HG03457 (cell line): ENCODE data around the gene KRTAP4-4.
"Not testable (repeated sequence)": the region's sequence is repeated elsewhere in the genome, so short reads cannot be mapped to it uniquely, and the experiment has no call there.

Source experiments
- ATAC-seq: cut with Tn5 transposase; IDR thresholded peaks from one replicate; pipeline ENCODE4 v1.9.1; 2021; ENCODE audit warnings: moderate number of reproducible peaks; ENCODE audit not compliant: unreplicated experiment

Gene KRTAP4-4

DNA sequence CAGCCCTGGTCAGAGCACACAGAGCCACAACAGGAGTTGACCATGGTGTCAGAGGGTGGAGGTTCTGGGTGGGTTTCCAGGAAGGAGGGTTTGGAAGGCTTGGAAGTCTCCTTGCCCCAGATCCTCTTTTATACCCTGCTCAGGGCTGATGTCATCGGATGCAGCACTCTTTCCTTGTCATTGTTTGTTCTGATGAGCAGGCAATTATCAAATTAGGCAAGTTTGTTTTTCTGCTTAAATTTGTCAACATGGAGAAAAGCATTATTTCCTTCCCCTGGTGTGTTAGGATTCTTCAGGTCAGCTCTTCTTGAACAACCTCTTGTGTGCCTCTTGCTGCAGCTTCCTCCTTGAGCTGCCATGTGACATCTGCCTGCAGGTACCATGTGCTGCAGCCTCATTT, at the start of gene KRTAP4-4:
Gene KRTAP4-4, minus strand, starts transcription at position 101 of the 400 bp plus-strand sequence. Its CDS starts 57 bp downstream, at position 44.
- ATAC-seq, result no peak

DNA sequence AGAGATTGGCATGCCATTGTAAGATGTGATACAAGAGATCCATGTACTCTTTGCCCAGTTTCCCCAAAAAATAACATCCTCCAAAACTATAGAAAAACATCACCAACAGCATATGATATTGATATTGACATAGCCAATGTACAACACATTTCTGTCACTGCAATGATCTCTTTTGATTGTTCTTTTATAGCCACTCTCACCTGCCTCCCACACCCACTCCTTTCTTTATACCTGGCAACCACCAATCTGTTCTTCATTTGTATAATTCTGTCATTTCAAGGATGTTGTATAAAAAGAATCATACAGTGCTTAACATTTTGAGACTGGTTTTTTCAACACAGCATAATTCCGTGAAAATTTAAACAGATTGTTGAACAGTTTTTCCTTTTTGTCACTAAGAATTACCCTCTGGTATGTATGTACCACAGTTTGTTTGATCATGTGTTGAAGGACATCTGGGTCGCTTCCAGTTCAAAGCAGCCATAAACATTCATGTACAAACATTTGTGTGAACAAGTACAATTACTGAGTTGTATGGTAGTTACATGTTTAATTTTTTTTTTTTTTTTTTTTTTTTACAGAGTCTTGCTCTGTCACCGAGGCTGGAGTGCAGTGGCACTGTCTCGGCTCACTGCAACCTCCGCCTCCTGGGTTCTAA, 39.0 kb upstream of the KRTAP4-4 start:
- ATAC-seq, result no peak

DNA sequence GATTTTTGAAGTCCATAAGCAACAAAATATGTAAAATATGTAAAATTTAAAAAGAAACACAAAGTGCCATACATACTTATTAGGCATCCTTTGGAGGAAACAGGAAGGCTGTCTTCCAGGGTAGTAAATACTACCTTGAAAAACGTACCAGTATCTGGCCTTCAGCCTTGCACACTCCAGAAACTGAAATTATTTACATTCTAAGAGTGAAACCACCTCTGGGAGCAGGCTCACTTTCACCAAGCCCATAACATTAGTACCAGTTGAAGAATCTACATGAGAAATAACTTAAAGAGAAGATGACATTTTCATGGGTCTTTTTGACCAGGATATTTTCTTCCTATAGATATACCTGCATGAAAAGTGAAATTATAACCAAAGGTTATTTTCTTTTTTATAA, 35.5 kb upstream of the KRTAP4-4 start:
- ATAC-seq, result no peak

DNA sequence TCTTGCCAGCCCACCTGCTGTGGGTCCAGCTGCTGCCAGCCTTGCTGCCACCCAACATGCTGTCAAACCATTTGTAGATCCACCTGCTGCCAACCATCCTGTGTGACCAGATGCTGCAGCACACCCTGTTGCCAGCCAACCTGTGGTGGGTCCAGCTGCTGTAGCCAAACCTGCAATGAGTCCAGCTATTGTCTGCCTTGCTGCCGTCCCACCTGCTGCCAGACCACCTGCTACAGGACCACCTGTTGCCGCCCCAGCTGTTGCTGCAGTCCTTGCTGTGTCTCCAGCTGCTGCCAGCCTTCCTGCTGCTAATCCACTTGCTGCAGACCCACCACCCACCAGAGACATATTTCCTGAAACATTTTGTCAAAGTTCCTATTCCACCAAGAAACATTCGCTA, 29.8 kb upstream of the KRTAP4-4 start:
- no peak for ATAC-seq

DNA sequence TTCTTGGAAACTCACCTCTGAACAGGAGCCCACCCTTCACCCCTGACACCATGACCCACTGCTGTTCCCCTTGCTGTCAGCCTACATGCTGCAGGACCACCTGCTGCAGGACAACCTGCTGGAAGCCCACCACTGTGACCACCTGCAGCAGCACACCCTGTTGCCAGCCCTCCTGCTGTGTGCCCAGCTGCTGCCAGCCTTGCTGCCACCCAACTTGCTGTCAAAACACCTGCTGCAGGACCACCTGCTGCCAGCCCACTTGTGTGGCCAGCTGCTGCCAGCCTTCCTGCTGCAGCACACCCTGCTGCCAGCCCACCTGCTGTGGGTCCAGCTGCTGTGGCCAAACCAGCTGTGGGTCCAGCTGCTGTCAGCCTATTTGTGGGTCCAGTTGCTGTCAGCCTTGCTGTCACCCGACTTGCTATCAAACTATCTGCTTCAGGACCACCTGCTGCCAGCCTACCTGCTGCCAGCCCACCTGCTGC, 29.3 kb upstream of the KRTAP4-4 start, which contains the start of gene KRTAP9-1:
Gene KRTAP9-1, plus strand, starts transcription at position 51 of the 482 bp plus-strand sequence. Its CDS starts 0 bp downstream, at position 51.
- not testable (repeated sequence) for ATAC-seq

DNA sequence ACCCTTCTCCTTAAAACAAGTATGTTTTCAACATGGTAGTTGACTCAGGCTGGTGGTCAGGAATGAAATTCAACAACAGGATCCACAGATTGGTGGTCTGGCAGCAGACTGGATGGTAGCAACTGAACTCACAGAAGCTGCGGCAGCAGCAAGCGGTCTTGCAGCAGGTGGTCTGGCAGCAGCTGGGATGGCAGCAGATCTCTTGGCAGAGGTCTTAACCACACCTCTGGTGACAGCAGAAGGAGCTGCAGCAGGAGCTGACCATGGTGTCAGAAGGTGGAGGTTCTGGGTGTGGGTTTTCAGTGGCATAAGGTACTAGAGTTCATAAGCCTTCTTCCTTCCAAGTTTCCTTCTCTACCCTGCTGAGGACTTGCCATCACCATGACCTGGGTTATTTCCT, 26.3 kb upstream of the KRTAP4-4 start:
- no peak for ATAC-seq

DNA sequence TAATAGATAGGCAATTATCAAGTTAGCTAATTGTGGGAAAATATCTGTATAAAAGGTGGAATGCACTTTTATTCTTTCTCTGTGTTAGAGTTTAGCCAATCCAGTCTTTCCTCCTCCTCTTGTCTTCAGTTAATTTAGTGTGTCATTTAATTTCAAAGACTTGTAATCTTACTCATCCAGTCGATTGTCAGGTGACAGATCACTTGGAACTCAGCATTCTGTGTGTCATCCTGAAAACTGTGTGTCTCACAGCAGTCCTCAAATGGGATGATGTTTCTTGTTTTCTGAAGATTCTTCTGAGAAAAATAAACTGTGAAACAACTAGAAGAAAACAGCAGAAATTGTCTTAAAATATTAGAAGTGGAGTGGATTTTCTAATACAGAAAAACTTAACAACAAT, 24.5 kb upstream of the KRTAP4-4 start:
- no peak for ATAC-seq

DNA sequence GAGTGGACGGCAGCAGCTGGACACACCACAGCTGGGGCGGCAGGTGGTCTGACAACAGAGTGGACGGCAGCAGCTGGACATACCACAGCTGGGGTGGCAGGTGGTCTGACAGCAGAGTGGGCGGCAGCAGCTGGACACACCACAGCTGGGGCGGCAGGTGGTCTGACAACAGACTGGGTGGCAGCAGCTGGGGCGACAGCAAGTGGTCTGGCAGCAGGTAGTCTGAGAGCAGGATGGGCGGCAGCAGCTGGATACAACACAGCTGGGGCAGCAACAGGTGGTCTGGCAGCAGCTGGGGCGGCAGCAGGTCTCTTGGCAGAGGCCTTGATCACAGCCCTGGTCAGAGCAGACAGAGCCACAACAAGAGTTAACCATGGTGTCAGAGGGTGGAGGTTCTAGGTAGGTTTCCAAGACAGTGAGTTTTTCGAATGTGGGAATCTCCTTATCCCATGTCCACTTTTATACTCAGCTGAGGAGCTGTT, 24.0 kb upstream of the KRTAP4-4 start, which contains the start of gene KRTAP4-1:
Gene KRTAP4-1, minus strand, starts transcription at position 432 of the 482 bp plus-strand sequence. Its CDS starts 57 bp downstream, at position 375.
- ATAC-seq, result no peak

DNA sequence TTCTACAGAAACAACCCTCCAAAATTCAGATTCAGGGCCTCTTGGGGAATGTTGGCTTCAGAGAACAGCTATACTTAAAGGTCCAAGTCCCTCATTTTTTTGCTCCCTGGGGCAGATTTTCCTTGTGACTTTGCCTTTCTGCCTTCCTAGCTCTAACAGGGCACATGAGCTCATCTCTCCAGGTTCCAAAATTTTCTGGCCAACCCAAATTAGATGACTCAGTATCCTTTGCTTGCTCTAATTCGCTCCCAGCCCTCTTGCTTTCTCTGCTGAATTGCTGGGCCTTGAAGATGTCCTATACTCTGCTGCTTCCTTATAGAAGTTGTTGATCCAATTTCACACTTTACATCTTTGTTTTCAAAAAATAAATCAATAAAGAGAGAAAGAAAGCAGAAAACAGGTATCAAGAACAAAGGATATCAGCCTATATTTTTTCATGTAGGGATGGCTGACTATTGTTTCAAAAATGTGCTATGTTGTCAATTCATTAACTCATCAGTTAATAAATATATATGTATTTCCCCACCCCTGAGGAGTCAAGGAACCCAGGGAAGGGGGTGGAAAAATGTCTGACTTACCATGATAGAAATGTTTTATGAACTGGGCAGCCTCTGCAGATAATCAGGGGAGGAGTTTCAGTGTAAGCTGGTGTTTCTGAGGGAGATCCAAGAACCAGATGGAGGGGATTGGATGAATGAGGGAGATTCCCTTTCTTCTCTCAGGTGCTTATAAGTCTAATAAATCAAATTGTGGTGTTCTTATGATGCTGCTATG, 18.5 kb upstream of the KRTAP4-4 start:
- no peak for ATAC-seq

DNA sequence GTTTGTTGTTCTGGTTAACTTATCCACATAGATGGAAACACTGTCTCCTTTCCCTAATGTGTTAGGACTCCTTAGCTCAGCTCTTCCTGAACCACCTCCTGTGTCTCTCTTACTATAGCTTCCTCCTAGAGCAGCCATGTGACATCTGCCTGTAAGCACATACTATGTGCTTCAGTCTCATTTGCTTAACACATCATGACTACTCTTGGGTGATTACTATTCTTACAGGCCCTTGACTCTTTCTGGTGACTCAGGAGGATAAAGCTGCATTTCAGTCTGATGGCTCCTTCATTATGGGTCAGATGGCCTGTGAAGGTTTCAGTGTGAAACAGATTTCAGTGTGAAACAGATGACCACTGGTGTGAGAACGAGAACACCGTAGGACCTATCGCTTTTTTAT, 17.8 kb upstream of the KRTAP4-4 start:
- ATAC-seq, result no peak

DNA sequence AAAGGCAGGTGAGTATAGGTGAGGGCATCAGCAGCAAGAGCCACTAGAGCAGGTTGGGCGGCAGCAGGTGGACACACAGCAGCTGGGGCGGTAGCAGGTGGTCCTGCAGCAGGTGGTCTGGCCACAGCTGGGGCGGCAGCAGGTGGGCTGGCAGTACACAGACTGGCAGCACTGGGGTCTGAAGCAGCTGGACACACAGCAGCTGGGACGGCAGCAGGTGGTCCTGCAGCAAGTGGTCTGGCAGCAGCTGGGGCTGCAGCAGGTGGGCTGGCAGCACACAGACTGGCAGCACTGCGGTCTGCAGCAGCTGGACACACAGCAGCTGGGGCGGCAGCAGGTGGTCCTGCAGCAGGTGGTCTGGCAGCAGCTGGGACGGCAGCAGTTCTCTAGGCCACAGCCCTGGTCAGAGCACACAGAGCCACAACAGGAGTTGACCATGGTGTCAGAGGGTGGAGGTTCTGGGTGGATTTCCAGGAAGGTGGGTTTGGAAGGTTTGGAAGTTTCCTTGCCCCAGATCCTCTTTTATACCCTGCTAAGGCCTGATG, 17.3 kb upstream of the KRTAP4-4 start, which contains the start of gene KRTAP4-2:
Gene KRTAP4-2, minus strand, starts transcription at position 495 of the 545 bp plus-strand sequence. Its CDS starts 57 bp downstream, at position 438.
- ATAC-seq, result no peak

DNA sequence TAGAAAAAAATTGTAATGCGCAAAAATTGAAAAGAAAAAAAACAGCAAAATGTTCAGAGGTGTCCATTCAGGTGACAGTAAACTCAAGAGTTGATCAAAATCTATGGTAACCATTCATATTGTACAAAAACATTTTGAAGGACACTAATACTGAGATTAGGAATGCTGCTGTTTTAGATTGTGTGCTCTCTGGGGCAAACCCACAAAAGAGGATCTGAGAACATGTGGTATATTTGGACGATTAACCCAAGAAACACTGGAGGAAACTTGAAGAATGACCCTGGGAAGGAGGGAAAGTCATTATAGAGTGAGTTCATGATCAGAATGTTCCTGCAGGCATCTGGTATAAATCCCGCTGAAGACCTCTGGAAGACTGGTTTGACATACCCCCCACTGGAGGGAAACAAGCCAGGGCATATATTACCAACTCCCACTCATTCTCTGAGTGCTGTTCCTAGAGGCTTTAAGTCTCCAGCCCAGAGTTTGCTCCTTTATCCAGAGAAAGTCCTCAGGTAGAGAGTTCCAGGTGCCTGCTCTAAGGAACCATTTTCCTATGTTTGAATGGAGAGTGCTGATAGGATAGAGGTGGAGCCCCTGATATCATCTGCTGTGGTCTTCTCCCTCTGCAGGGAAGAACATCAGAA, 16.3 kb upstream of the KRTAP4-4 start:
- no peak for ATAC-seq

DNA sequence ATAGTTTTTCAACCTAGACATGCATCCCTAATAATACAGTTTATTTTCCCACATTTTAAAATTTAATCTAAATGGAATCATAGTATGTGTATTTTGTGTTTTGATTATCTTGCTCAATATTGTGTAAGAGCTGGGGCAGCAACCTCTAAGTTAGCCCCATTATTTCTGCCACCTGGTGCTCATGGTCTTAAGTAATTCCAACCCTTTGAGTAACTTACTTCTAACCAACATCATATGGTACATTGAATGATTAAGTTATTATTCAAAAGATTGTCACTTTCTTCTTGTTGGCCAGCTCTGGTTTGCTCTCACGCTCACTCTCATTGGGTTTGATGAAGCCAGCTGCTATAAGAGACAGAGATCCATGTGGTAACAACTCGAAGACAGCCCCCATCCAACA, 11.3 kb upstream of the KRTAP4-4 start:
- no peak for ATAC-seq

DNA sequence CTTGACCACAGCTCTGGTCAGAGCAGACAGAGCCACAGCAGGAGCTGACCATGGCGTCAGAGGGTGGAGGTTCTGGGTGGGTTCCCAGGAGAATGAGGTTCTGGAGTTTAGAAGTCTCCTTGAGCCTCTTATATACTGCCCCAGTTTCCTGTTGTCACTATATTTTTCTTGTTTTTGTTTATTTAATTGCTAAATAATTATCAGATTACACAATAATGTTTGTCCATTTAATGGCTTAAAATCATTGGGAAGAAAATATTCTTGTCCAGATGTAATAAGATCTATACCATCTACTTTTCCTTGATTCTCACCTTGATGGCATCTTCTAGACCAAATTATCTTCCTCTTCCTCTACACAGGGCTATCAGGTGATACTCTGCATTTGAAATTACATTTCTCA, 7.6 kb upstream of the KRTAP4-4 start, which contains the start of gene KRTAP4-3:
Gene KRTAP4-3, minus strand, starts transcription at position 101 of the 400 bp plus-strand sequence. Its CDS starts 49 bp downstream, at position 52.
- ATAC-seq, result no peak

DNA sequence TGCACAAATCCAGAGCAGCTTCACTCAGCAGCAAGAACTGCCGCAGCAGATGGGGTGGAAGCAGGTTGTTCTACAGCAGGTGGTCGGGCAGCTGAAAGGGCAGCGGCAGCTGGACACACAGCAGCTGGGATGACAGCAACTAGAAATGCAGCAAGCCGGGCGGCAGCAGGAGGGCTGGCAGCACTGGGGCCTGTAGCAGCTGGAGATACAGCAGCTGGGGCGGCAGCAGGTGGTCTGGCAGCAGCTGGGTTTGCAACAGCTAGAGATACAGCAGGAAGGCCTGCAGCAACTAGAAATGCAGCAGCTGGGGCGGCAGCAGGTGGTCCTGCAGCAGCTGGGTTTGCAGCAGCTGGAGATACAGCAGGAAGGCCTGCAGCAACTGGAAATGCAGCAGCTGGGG, 7.0 kb upstream of the KRTAP4-4 start:
- no peak for ATAC-seq

DNA sequence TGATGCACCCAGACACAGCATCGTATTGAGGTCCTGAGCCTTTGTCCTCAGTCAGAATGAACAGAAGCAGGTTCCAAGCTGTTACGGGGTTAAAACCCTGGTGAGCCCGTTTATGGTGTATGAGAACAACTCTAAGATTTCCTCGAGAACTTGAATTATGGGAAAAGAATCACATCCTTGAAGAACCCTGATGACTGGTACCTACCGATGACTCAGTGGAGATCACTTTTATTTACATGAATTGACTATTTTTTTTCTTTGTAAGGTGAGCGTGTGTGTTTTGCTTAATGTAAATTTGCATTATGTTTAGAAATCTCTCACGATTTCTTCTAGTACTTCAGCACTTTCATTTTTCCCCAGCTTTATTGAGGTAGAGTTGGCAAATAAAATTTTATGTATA, 3.3 kb upstream of the KRTAP4-4 start:
- ATAC-seq, result no peak

DNA sequence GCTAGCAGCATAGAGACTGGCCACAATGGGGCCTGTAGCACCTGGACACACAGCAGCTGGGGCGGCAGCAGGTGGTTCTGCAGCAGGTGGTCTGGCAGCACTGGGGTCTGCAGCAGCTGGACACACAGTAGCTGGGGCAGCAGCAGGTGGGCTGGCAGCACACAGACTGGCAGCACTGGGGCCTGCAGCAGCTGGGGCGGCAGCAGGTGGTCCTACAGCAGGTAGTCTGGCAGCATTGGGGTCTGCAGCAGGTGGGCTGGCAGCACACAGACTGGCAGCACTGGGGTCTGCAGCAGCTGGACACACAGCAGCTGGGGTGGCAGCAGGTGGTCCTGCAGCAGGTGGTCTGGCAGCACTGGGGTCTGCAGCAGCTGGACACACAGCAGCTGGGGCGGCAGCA, 358 bp downstream of the KRTAP4-4 start:
- not testable (repeated sequence) for ATAC-seq

DNA sequence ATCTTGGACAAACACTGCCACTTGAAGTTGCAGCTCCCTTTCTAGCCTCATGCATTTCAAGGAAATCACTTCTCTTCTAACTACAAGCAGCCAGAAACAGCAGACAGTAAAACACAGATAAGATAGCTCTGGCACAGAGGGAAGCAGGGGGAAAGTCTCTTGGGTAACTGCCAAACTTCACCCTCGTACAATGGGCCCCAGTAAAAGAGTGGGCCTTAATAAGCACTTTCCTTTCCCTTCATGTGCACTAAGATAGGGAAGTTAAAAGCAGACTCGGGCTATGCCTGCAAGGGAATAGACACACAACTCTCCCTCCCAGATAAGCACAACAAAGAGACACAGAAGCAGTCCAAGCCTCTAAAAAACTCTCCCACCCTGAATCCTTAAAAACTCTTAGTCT, 6.7 kb downstream of the KRTAP4-4 start:
- ATAC-seq, result no peak

DNA sequence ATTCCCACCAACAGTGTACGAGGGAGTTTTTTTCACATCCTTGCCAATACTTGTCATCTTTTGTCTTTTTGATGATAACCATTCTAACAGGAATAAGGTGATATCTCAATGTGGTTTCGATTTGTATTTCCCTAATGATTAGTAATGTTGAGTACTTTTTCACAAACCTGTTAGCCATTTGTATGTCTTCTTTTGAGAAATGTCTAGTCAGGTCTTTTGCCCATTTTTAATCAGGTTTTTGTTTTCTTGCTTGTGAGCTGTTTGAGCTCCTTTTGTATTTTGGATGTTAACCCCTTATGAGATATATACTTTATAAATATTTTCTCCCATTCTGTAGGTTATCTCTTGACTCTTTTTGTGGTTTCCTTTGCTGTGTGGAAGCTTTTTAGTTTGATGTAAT, 9.0 kb downstream of the KRTAP4-4 start:
- no peak for ATAC-seq

DNA sequence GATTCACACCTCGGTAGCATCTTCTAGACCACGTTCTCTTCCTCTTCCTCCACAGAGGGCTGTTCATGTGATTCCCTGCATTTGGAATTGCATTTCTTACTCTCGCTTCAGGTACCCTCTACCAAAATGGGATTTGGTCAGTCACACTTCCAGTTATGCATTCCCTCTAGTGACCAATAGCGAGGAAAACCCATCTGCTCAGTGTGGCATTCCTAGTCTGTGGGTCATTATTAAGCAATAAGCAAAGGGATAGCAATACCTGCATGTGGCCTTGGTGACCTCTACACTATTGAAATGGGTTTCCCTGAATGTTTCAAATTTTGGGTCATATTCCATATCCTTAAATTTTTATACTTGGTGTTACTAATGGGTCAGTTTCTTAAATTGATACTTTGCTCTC, 10.5 kb downstream of the KRTAP4-4 start:
- ATAC-seq, result no peak

DNA sequence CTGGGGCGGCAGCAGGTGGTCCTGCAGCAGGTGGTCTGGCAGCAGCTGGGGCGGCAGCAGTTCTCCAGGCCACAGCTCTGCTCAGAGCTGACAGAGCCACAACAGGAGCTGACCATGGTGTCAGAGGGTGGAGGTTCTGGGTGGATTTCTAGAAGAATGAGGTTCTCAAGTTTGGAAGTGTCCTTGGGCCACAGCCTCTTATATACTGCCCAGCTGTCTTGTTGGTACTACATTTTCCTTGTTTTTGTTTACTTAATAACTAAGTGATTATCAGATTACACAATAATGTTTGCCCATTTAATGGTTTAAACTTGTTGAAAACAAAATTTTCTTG, 10.9 kb downstream of the KRTAP4-4 start, which contains the start of gene KRTAP4-5:
Gene KRTAP4-5, minus strand, starts transcription at position 174 of the 334 bp plus-strand sequence. Its CDS starts 58 bp downstream, at position 116.
- no peak for ATAC-seq
